GM21786 (cell line): Measurements from ENCODE around the gene AKAP6.

Source experiments
- ATAC-seq: cut with Tn5 transposase; IDR thresholded peaks from one replicate; pipeline ENCODE4 v1.9.1; 2021; ENCODE audit not compliant: unreplicated experiment

AKAP6 gene

GRCh38 chr14:32657081-32657480 lies 328.0 kb downstream of the AKAP6 start:
- no peak for ATAC-seq

- ATAC-seq, result no peak
These were observed 332.1 kb downstream of the AKAP6 start for GRCh38 chr14:32661216-32661615.

DNA sequence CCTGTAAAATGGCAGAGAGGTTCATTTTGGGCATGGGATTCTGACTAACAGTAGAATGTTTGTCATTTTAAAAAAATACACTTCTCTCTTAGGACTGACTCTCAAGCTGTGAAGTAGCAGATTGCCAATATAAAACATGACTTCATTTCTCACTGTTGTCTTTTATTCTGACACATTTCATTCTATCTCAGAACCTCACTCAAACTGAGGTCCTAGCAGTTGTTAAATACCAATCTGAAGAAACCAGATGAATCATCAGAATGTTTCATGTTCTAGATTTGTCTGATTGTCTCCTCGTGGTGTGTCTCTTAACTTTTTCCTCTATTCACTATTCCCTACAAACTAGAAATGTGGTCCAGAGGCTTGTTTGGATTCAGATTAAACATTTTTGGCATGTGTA lies 333.1 kb downstream of the AKAP6 start:
- ATAC-seq, result no peak

DNA sequence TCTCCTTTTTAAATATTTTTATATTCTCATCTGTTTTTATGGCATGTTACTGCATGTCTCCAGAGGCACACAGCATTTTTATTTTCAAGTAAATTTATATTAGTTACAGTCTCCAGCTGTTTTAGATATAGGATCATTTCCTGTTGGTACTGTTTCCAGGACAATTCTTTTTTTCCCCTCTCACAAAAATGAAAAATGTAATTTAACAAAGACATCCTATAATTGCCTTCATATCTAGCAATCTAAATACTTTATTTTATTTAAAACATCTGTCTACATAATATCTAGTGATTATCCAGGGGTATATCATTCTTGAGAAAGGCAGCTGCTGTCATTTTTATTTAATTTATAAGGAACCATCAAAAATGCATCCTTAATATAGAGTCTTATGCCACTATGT lies 337.2 kb downstream of the AKAP6 start:
- ATAC-seq, result no peak

DNA sequence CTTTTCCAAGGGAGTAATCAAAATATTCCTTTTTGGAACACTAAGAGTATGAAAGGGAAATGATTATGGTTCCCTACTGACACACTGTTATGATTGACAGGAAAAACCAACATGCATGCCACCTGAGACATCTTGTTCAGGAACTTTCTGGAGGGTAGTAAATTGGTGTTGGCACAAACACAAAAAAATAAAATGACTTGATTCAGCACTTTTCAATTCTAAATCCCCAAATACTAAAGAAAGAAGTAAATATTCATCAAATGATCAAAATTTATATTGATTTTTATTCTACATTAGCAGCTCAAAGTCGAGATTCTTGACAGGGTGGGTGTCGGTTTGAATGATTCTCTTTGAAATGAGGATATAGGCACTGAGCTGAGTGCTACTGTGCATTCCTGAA lies 338.2 kb downstream of the AKAP6 start:
- no peak for ATAC-seq

DNA sequence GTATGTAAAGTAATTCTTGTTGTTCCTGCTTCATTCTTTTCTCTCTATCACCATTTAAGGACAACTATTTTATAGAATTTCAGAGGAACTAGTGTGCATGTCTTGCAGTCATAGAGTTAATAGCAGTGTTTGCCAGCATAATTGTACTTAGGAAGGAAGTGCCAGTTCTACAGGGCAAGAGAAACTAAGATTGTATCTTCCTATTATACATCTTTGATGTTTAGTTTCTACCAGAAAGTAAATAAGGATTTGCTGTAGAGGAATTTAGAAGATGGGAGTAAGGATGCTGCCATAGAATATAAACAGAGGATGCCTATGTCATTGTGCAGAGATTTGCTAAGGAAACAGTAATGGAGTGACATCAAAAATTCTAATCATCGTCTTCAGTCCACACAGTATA lies 338.7 kb downstream of the AKAP6 start:
- ATAC-seq, result no peak

DNA sequence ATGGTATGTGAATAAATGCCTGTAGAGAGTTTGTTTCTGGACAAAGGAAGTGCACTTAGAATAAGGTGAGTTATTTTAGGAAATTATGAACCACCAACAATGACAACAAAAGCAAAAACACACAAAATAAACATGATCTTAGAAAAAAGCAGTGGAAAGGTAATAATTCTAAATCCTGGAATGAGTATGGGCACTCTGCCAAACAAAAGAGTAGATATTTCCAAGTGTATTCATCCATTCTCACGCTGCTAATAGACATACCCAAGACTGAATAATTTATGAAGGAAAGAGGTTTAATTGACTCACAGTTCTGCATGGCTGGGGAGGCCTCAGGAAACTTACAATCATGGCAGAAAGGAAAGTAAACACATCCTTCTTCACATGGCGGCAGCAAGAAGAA lies 340.3 kb downstream of the AKAP6 start:
- ATAC-seq, result no peak

- no peak for ATAC-seq
These were observed 346.3 kb downstream of the AKAP6 start for GRCh38 chr14:32675433-32675832.

DNA sequence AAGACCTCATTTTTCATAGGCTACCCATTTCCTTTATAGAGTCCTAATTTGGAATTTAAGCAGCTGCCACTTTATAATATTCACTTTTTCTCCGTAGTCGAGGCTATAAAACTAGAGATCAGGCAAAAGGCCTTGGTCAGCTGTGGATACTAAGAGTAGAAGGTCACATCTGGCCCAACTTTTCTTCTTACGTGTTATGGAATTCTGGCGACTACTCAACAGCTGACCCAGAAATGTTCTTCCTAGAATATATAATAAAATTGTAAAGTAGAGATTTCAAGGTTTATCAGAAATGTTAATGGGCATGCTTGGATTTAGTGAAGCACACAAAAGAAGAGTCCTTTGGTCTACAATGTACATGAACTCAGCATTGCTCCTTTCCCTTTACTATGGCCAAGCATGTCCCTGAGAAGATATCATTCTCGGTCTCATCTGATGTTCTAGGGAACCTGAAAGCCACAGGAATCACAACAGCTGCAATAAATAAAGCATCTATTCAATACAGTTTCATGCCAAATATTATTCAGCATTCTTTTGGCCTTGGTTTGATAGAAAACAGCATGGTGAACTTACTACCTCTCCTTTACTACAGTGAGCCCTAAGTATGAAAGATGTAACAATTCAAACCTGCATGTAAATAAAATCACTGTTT lies 348.2 kb downstream of the AKAP6 start:
- ATAC-seq, result no peak

DNA sequence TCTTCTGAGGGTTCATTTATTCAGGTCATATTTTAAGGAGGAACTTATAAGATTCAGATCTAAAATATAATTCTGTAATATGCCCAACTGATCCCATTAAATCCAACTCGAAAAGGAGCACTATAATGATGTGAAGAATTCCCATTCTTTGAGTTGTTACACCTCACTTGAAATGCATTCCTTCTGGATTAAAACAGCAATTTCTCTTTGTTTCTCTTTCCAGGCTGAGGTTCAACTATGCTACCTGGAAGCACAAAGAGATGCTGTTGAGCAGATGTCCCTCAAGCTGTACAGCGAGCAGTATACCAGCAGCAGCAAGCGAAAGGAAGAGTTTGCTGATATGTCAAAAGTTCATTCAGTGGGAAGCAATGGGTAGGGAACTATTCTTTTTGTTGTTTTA lies 349.0 kb downstream of the AKAP6 start:
- ATAC-seq, result no peak

GRCh38 chr14:32679927-32680612 lies 351.0 kb downstream of the AKAP6 start:
- no peak for ATAC-seq

- no peak for ATAC-seq
These were observed 352.5 kb downstream of the AKAP6 start for GRCh38 chr14:32681598-32681997.

GRCh38 chr14:32682214-32682613 lies 353.1 kb downstream of the AKAP6 start:
- no peak for ATAC-seq

DNA sequence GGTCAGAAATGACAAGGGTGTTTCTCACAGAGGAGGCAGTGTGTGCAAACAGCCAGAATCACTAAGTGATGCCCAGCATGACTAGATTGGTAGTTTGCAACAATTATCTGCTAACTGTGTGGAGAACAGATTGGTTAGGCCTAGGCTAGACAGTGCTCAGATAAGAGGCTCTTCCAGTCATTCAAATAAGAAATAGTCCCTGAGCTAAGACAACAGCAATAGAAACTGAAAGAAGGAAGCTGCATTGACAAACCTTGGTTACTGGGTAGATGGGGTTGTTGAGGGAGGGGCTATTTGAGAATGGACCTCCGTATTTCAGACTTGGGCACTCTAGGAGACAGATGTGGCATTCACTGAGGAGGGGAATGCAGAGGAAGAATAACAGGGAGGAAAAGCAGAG lies 354.6 kb downstream of the AKAP6 start:
- peak; percentile 48 for ATAC-seq

DNA sequence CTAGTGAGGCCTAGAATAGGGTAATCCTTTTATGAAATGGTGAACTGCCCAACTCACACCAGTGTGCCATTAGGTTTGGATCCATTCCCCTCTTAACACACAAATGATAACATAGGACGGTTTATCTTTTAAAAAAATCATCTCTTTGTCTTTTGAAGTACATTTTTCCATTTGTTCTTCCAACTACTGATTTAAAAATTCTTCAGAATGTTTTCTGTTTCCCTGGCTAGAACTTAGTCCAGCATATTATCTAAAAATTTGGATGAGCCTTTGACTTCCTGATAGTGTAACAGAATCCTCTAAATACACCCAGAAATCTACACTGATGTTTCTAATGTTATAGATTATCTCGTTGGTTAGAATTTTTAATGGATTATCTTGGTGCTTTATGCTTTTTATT lies 359.8 kb downstream of the AKAP6 start:
- ATAC-seq, result no peak

- ATAC-seq, result no peak
These were observed 363.3 kb downstream of the AKAP6 start for GRCh38 chr14:32692441-32692840.

DNA sequence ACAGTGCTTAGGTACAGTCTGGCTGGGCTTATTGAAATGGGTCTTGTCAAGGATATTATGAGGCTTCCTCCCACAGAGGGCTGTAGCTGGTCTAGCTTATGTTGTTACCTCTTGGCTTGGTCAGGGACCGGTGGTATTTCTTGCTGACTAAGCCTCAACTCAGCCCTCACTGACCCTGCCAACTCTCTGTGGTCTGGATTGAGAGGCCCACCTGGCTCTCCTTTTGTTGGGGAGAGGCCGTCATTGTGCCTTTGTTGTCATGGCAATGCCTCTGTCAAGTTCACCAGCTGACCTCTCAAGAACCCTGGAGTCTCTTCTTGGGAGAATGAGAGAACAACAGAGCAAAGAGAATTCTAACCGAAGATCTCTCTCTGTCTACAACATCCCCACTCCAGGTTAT lies 364.0 kb downstream of the AKAP6 start:
- ATAC-seq, result no peak

GRCh38 chr14:32694795-32695449 lies 365.8 kb downstream of the AKAP6 start:
- ATAC-seq, result no peak

DNA sequence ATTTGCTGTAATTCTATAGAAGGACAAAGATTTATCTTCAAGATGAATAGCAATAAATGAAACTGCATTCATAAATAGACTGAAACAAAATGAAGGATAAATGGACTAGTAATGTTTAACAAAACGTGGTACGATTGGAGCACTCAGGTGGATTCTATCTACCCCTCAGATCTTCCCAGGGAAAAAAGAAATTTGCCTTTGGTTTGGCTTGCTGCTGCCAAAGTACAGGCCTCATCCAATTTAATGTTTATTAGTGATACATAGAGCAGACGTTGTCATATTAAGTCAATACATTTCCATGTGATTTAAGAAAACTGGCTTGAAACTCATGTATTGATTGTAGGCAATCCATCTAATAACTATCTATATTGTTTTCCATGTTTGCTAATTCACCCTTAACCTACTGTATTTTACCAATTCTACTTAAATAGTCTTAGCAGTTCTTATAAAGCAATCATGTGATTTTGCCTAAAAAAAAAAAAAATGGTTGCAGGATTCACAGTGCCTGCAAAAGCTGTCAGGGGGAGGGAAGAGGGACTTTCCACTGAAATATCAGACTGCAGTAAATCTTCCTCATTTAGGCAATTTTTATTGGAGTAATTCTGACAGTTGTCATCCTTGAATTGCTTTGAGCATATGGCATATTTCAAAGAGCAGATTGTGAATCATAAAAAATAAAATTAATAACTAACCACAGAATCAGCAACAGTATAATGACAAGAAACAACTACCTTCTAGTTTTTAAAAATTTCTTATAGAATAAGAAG lies 367.4 kb downstream of the AKAP6 start:
- ATAC-seq, result no peak

DNA sequence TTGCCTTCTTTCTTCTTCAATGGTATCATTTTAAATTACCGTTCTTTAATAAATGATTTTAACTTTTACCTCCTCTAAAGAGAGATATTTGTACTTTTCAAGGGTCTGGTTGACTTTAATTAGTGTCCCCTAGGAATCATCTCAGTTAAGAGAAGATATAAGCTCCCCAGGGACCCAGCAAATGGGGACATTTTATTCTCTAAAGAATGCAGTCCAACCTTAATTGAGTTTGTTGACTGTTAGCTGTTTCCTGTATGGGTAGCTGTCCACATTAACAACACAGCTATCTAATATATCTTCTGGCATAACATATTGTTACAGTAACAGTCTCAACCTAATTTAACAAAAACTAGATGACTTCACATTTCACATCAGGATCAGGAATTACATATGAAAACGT lies 368.0 kb downstream of the AKAP6 start:
- ATAC-seq, result no peak

- ATAC-seq, result no peak
These were observed 368.6 kb downstream of the AKAP6 start for GRCh38 chr14:32697704-32698103.

DNA sequence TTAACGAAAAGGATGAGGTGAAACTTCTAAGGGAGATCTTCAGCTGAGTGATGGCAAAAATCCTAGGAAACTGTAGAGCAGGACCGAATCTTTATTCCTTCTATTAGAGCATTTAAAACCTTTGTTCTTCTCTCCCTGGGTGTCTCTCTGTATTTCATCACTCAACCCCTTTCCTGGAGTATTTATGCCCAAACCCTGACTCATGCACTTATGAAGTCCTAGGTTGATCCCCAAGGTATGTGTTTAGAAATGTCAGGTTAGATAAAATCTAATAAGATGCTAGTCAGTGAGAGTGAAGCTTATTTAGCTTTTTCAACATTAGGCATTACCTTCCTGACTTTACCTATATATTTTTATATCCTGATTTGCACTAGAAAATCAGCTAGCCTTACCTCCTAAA lies 369.7 kb downstream of the AKAP6 start:
- no peak for ATAC-seq
